GM12878 (cell line): ENCODE results near the gene TRUB1. TPM values are rescaled to one million over a fixed set of nuclear protein-coding genes. Genes with fewer than 3 reads are reported as not detected.

Source experiments
- MEF2A ChIP-seq: IDR thresholded peaks from 2 replicates; pipeline ENCODE4 v1.6.1; 2011; ENCODE audit warnings: low read depth, mild to moderate bottlenecking, low read length, moderate library complexity; ENCODE audit not compliant: insufficient read depth
- NR2C2 ChIP-seq: IDR thresholded peaks from 2 replicates; pipeline ENCODE4 v1.6.1; 2011; ENCODE audit warnings: borderline replicate concordance, low read depth; ENCODE audit not compliant: control insufficient read depth, insufficient read length
- NRF1 ChIP-seq: conservative IDR thresholded peaks from 2 replicates; pipeline ENCODE4 v1.6.1; 2011; ENCODE audit warnings: mild to moderate bottlenecking, low read depth, low read length, improper control_type of control experiment
- PRDM15 ChIP-seq: fragments of 450-650 bp; formaldehyde crosslinking; IDR thresholded peaks from 2 replicates; pipeline ENCODE4 v1.4.0; 2020; ENCODE audit warnings: mild to moderate bottlenecking, moderate library complexity
- RCOR1 ChIP-seq: conservative IDR thresholded peaks from 2 replicates; pipeline ENCODE4 v1.6.1; 2012; ENCODE audit warnings: low read depth, low read length, improper control_type of control experiment
- SREBF1 ChIP-seq: IDR thresholded peaks from 2 replicates; pipeline ENCODE4 v1.6.1; 2012; ENCODE audit warnings: mild to moderate bottlenecking, low read length
- TARDBP ChIP-seq: IDR thresholded peaks from 2 replicates; pipeline ENCODE4 v1.6.1; 2016; ENCODE audit warnings: borderline replicate concordance
- ZNF384 ChIP-seq: IDR thresholded peaks from 2 replicates; pipeline ENCODE4 v1.6.1; 2012; ENCODE audit warnings: low read depth, mild to moderate bottlenecking, low read length, improper control_type of control experiment, borderline replicate concordance
- polyA plus RNA-seq, 11 experiments: library from polyadenylated mRNA; depleted of rRNA in 4 of 11; unstranded in 6 of 11; stranded (reverse) in 5 of 11; fragments of >200 nt; fragmentation: Nextera tagmentation in 4 of 11; fragmentation: Illumina TruSeq in 1 of 11; extraction: Ambion mirVana in 4 of 11; extraction: Trizol in 1 of 11; gene quantifications; 1 replicate in 1 of 11; 2 replicates in 10 of 11; pipeline versions ENCODE4 v1.2.1 to v1.2.3, GENCODE V29; 2011 to 2016; ENCODE audit warnings: inconsistent platforms in 2 of 11, missing spikeins in 2 of 11, low read depth in 1 of 11
- total RNA-seq, 4 experiments: library from RNA; depleted of rRNA in 3 of 4; stranded (reverse); fragments of >200 nt in 3 of 4; fragmentation: Illumina TruSeq in 1 of 4; extraction: Trizol in 1 of 4; gene quantifications; 2 replicates each; pipeline versions ENCODE4 v1.2.1 to v1.2.3, GENCODE V29; 2013 to 2021
- TF ChIP-seq, protein P1 (sequence below): fragments of 450-650 bp; IDR thresholded peaks from 2 replicates; pipeline ENCODE4 v1.6.1; 2017; ENCODE audit warnings: mild to moderate bottlenecking

TRUB1 gene
- total and polyA plus RNA-seq, 10 of the 15 experiments (the other 5 are each of a cell fraction or from before 2014, with no cell fraction given) = 8.1 to 24.0 (median 15.9) TPM

DNA sequence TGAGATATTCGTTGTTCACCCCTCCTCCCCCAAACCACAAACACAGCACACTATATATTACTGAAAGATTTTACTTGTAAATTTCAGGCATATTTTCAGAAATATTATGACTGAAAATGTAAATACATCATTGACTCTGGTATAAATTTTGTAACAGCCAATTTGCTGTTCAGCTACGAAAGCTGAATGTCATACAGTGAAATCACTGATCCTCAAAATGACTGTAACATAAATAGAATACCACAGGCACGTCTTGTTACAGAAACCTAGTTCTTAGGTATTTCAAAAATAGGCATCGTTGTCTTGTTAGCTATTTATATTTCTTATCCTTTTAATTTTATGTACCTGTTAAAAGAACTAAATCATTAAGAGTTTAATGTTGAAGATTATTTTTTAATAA, 15.1 kb downstream of the TRUB1 start (continued):
- TF ChIP-seq PRDM15 (CRISPR knock-in tag) (no peak), ZNF384 (no peak), TARDBP (no peak), NRF1 (no peak), MEF2A (peak; percentile 87), RCOR1 (no peak), NR2C2 (no peak), SREBF1 (no peak)
- TF ChIP-seq, protein P1, sequence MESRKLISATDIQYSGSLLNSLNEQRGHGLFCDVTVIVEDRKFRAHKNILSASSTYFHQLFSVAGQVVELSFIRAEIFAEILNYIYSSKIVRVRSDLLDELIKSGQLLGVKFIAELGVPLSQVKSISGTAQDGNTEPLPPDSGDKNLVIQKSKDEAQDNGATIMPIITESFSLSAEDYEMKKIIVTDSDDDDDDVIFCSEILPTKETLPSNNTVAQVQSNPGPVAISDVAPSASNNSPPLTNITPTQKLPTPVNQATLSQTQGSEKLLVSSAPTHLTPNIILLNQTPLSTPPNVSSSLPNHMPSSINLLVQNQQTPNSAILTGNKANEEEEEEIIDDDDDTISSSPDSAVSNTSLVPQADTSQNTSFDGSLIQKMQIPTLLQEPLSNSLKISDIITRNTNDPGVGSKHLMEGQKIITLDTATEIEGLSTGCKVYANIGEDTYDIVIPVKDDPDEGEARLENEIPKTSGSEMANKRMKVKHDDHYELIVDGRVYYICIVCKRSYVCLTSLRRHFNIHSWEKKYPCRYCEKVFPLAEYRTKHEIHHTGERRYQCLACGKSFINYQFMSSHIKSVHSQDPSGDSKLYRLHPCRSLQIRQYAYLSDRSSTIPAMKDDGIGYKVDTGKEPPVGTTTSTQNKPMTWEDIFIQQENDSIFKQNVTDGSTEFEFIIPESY = no peak
